Measurements from ENCODE around the gene CBX5.
A peak's percentile ranks its signal among the peaks of the same experiment; 100 is the strongest.

CBX5 gene

DNA sequence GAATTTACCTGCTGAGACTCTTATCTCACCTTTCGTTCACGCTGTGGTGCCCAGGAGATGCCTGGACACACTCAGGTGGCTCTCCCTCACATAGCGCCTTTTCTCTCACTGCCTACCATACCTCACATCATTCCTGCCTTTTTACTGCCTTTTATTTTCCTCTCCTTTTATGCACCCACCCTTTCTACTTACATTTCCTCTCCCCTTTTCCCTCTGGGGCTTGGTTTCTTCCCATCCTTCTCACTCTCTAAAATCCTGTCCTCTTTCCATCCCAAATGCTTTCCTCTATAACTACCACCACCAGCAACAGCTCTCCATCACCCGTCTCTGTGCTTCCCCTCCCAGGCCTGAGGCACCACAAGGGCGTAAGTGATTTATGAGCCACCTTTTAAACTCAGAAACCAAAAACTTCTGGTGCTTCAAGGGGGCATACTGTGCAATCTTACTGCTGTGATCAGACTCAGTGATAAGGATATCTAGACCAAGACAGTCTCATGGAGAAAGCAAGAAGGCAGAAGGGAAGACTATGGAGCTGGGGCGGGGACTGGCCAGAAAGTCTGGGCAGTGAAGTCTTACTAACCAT lies 58.4 kb downstream of the CBX5 start:
- DNase-seq: no peak

DNA sequence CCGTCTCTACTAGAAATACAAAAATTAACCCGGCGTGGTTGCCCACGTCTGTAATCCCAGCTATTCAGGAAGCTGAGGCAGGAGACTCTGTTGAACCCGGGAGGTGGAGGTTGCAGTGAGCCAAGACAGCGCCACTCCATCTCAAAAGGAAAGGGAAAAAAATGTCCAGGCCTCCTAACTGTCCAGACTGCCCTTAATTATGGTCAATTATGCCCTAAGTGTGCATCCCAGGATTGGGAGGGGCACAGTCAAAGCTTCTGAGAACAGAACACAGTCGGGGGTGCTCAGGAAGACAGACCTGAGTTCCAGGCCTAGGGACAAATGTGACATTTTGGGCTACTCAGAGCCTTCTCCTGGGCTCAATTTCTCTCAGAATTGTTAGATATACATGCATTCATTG lies 59.4 kb downstream of the CBX5 start:
- no peak for DNase-seq

DNA sequence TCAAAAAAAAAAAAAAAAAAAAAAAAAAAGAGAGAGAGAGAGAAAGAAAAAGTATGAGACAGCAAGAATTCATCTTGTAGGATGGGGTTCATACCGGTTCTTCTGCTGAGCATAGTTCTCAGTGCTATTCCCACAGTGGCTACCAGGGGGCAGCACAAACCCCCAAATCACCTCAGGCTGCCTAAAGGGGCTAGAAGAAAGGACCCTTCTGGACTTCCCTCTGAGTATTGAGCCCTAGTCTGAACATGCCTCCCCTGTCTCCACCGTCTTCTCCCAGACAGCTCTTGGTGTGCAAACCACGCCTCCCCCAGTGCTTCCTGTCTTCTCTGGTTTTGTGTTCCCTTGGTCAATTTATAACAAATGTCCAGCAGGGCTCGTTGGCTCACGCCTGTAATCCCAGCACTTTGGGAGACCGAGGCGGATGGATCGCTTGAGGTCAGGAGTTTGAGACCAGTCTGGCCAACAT lies 59.8 kb downstream of the CBX5 start:
- DNase-seq: peak; percentile 34

DNA sequence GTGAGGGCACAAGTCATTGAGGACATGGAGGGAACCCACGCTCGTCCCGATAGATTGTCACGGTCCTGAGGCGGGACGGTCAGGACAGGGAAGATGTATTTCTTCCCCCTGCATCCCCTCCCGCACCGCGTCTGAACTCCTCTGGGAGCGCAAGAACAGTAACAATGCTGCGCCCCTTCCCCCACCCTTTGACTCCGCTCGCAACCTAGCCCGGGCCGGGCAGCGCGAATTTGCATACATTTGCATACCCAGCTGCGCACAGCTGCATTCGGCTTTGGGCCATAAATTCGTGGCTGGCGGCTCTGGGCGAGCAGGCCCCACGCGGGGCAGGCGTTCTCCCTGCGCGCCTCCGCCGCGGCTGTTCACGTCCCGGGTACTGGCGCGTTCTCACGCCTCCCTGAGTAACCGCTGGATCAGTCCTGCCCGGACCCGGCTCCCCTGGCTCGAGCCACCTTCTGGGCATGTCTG lies 62.1 kb downstream of the CBX5 start:
- no peak for DNase-seq

DNA sequence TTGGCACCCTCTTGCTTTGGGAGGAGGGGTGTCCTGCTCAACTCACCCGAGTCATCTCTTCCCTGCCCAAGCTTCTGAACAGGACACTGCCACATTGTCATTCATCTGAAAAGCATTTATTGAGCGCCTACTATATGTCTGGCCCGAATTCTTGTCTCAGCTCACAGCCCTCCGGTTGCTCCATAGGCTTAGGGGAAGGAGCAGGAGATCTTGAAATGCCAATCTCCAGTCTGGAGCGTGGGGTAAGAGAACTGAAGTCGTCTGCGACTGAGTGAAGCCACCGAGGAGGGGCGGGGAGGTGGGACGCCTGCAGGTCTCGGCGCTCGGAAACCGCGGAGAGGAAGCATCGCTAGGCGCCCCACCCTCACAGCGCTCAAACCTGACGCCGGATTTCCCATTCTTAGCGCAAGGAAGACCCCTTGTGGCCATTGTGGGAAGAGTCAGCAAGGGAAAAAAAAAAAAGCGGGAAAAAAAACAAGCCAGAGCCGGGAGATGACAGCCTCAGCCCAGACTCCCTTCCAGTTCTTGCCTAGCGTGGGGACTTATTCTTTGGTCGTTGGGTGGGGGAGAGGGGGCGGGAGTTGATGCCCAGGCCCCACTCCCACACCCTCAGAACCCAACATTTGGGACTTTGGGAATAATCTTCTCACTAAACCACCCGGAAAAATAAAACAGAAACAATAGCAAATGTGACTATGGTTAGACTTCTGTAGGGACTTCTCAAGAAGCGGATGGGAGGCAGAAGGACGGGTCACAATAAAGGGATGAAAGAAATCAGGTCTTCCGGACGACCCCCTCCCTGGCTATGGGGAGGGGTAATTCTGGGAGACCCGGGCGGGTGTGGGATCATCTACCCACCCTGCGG lies 62.9 kb downstream of the CBX5 start:
- peak; percentile 75 for DNase-seq

DNA sequence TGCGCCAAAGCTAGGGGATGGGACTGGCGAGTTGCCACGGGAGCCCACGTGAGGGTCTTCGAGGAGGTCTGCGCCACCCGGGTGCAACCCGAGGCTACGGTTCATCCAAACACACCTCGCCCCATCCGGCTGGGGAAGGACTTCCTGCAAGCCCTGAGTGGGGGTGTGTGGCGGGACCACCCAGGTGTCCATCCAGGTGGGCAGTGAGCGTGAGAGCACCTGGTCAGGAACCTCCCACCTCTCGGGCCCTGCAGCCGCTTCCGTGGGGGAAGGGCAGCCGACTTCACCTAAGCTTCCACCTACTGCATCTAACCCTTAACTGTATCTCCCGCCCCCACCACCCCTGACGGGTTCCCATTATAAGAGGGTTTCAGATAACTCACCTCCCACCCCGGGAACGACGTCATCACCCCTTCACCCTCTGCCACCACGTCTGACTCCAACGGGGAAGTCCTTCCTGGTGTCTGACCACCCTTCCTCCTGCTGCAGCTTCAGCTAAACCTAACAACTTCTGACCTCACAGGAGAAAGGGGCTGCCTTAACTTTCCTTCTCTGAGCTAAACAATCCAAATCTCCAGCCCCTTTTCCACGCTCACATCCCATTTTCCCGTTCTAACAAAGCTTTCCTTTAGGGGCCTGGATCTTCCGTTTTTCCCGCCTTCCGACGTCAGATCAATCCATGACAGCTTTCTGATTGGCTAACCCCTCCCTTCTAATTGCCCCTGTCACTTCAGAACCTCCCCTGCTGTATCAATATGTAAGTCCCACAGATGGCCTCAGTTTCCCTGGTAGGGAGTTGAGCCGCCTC lies 63.7 kb downstream of the CBX5 start:
- DNase-seq: no peak

DNA sequence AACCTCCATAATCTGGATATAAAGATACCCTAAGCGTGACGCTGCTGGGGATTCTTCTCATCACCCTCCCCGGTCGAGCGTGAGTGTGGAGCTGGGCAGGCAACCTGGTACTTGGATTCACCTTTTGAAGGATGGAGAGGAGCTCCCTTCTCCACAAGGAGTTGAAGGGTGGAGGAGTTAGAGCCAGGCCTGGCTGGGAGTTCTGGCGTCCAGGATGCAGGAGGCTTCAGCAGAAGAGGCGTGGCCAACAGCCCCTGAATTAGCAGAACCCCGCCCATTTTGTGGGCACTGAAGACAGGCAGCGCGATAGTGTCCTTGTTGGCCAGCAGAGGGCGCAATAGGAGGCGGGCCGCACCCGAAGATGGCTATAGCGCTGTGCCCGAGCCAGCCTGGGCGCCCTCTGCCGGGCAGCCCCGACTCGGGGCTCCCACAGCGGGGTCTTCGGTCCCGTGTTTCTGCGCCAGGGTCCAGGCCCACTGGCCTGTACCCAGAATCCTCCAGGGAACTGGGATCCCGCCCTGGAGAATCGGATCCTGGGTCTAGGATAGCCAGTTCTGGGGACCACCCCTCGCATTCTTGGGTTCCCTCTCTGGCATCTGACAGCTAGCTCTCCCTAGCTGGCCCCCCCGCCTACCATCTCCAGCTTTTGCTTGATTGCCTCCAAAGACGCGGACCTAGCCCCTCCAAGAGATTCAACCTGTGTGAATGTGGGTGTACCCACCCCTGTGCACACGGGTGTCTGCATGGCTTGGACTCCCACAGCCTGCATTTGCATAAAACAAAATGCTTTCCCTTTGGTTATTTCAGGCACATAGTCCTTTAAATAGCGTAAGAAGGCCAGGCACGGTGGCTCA lies 65.1 kb downstream of the CBX5 start:
- peak; percentile 71 for DNase-seq

DNA sequence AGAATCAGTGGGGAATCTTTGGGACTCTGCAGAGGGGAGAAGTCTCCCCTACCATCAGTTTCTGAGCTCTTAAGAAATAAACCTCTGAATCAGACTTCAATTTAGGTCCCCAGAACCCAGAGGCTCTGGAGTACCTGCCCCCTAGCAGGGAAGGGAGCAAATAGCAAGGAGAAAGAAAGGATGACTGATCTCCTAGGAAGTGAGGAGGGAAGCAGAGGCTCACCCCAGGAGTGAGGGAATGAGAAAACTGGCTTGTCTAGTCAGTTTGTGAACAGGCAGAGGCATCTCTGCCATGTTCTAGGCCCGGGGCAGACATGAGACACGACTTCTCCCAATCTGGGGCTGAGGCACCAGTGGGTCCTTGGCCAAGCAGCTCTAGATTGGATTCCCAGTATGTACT lies 66.8 kb downstream of the CBX5 start:
- DNase-seq: no peak

DNA sequence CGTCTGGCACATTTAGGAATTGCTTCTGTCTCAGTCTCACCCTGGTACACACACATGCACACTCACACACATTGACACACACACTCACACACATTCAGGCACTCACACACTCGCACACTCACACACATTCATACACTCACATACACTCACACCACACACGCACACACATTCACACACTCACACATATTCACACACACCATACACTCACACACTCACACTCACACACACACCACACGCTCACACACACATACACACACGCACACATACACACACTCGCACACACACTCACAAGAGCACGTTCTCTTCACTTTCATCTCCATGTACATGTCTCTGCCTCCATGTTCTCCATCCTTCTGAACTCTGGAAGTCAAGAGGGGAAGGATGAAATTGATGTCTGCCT lies 68.0 kb downstream of the CBX5 start:
- no peak for DNase-seq

DNA sequence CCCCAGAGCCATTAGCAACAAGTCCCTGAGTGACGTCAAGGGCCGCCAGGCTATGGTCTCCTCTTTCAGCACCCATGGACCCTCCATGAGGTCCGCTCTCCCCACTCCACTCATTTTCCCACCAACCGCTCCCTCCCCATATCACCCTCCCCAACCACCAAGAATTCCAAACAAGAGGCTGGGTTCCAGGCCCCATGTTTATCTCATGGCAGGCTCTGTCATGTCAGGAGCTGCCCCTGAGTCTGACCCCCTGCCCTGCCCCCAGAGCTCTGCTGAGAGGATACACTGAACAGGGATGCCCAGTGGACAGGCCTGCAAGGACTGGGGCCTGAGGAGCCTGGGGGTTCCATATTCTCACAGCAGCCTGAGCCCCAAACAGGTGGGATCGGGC lies 69.5 kb downstream of the CBX5 start:
- DNase-seq: no peak

DNA sequence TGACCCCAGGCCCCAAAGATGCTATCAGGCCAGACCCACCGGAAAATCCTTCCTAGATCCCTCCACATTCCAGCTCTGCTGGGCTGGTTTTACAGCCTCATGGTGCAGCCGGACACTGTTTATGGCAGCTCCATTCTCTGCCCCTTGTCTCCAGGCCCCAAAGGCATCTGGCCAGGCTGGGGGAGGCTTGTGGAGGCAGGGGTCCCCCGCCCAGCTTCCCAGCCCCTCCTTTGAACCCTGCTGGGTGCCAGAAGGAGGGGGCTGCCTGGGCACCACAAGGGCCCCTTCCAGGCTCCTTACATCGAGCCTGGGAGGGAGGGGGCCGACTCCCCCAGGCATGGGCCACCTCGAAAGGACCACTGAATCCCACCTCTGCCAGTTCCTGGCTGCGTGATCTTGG lies 71.3 kb downstream of the CBX5 start:
- DNase-seq: no peak

DNA sequence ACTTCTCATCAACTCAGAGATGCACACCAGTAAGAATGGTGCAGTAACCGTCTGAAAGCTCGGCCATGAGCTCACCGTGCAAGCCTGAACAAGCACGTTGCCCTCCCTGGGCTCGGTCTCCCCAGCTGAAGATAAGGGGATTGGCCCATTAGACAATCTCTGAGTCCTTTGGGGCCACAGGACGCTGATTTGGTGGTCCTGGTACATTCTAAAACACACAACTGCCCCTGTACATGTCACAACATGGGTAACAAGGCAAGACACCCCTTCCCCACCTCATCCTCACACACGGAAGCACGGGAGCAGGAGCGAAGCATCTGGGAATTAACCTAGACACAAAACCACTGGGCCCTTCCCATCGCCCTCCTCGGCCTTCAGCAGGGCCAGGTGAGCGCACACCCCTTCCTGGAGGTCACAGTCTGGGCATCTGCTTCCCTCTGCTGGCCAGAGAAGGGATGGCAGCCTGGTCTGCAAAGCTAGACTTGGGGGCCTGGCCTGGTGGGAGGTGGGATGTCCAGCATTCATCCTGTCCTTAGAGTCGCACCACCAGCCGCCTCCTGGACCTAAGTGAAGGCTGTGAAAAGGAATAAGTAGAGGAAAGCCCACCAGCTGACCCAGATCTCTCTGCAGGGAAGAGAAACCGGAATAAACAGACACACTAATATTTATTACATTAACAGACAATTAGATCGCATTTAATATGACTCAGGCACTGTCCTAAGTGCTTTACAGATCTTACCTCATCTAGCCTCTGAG lies 72.2 kb downstream of the CBX5 start:
- peak; percentile 57 for DNase-seq

DNA sequence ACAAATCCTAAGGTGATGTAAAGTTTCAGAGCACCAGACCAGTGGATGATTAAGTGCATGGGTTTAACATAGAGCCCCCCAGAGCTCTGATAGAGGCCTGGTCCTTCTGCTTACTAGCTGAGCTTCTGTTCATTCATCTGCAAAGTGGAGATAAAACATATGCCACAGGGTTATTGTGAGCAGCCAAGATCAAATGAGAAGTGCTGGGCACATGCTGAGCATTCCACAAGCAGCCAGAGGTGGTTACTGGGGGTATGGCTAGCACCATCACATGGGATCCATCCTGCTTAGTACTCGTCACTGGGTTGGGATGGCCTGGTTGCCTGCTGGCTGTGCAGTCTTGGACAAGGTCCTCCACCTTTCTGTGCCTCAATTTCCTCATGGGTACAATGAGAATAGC lies 73.1 kb downstream of the CBX5 start:
- no peak for DNase-seq

DNA sequence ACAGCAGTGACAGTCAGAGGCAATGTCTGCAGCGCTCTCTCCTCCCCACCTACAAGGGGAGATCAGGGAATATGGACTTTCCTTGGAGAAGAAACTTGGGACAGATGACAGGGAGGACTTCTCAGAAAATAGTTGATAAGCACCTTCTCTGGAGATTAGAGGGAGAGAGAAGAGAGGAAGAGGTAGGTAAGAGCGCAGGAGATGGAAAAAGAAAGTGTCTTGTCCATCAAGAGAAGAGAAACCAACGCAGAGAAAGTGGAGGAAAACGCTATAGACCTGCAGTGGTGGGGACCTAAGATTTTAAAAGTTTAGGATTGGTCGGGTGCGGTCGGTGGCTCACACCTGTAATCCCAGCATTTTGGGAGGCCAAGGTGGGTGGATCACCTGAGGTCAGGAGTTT lies 75.6 kb downstream of the CBX5 start:
- no peak for DNase-seq

DNA sequence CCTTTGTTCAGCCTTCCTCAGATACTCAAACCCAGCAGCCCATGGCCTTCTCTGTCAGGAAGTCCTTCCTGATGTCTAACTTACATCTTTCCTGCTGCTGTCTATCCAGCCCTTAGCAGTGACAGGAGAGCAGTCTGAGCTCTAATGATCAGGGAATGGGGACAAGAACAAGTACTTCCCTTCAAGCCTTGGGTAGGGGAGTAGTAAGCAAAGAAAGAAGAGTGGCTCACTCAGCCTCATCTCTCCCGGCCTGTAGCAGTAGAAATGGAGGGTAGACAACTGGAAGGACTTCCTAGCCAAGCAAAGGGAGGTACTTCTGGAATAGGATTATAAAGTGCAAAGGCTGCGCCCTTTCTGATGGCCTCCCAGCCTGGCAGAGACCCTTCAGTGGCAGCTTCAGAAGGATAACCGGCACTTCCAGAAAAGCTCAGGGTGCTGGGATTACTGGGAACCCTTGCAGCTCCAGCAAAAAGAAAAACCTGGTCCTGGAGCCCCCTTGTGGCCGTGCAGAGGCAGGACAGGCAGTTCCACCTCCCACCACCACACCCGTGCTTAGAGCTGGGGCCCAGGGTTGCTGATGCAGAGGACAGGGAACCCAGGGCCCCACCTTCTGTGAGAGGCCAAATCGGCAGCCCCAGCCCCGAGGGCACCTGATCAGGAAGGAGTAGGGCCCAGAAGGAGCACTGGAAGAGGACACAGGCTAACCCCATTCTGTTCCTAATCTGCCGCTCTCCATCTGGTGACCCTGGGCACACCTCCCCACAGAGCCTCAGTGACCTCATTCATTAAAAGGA lies 78.7 kb downstream of the CBX5 start:
- DNase-seq: peak; percentile 69

DNA sequence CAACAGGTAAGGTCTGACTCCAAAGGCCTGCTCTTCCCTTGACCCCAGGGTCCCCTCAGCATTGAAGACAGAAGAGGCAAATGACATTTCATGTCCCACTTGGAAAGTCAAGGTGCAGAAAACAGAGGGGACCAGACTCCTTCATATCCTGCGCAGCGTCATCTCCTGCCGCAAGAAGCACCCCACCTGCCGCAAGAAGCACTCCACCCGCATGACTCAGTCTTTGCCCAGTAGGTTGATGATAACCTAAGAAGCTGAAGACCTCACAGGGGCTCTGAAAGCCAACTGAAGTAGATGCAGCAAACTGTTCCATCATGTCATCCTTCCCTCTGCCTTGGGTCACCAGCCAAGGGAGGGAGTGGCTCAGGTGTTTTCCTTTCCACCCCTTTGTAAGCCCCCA lies 79.5 kb downstream of the CBX5 start:
- DNase-seq: no peak

DNA sequence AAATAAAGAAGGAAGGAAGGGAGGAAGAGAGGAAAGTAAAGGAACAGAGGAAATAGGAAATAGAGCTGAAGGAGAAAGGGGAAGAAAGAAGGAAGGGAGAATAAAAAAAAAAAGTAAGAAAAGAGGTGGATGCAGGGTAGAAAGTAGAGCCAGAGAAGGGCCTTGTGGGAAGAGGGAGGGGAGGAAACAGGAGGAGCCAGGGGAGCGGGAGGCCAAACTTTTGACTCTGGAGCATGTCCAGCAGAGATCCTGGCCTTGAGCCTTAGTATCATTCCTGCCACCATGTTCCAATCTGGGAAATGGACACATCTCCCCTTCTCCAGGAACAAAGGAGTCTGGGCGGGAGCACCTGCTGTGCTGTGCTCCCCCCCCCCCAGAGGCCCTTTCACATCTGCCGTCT lies 80.0 kb downstream of the CBX5 start:
- no peak for DNase-seq

DNA sequence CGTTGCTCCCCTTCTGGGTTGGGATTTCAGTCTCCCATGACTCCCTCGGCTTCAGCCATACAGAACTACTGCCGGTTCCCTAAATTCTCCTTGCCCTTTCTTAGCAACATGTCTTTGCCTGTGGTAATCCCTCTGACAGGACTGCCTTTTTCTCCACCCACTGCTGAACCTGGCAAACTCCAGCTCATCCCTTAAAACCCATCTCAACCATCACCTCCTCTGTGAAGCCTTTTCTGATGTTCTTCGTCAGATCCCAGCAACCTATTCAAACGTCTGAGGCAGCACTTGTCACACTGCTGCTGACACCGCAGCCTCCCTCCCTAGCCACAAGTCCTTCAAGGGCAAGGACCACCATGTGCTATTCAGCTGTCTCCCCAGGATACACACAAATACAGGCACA lies 80.9 kb downstream of the CBX5 start:
- DNase-seq: no peak

DNA sequence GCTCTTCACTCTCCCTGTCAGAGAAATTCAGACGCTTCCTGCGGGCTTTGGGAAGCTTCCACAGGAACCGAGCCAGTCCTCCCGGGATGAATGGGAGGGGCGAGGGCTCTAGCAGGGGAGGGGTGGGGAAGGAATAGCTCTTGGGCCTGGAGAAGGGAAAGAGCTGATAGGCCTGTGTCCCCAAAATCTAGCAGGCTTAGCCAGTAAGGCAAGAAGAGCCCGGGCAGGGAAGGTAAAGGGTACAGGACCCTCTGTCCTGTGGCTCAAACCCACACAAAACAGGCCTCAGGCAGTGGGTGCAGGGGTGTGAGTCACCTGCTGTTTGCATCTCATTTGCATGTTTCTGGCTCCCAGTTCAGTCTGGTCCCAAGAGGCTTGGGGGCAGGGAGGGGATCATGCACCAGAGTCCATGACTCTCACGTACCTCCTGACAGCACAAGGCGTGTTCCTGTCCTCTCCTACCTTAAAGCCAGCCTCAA lies 82.5 kb downstream of the CBX5 start:
- no peak for DNase-seq

DNA sequence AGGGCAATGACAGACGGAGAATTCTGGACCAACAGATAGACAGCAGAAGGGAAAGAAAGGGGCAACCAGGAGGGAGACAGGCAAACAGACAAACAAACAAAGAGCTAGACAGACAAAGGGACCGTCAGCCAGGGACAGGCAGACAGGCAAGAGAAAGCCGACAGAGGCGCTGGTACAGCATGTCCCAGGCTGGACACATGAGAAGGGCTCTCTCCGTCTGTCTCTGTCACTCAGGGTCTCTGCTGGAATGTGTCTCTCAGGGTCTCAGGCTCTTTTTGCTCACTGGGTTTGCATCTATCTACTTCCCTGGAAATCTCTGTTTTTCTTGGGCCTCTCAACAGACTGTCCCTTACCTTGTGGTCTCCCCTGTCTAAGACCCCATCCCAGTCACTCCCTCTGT lies 82.9 kb downstream of the CBX5 start:
- DNase-seq: no peak

DNA sequence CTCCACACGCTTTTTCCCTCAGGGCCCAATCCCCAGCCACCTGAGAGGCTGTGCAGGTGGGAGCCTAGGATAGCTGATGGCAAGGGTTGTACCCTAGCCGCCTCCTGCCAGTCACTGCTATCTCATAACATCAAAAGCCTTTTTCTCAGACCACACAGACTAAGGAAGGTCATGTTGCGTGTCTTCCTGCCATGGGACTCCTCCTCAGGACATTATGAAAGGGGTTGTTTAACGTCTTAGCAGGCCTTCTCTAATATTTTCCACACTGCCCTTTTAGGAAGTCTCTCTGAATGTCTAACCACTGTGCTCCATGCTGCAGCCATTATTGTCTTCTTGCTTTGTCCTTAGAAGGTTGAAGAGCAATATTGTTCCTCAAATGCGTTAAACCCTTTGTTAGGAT lies 83.5 kb downstream of the CBX5 start:
- no peak for DNase-seq

Measured in NCI-H1105 treated with DMSO at 0.1 percent for 48 hours (cell line).